ENCODE data around the gene DPCD. TPM values are rescaled to one million over a fixed set of nuclear protein-coding genes. Genes with fewer than 3 reads are reported as not detected.

The DPCD gene
- total RNA-seq, 1 donor from 2014 or later = 38.2 TPM

DNA sequence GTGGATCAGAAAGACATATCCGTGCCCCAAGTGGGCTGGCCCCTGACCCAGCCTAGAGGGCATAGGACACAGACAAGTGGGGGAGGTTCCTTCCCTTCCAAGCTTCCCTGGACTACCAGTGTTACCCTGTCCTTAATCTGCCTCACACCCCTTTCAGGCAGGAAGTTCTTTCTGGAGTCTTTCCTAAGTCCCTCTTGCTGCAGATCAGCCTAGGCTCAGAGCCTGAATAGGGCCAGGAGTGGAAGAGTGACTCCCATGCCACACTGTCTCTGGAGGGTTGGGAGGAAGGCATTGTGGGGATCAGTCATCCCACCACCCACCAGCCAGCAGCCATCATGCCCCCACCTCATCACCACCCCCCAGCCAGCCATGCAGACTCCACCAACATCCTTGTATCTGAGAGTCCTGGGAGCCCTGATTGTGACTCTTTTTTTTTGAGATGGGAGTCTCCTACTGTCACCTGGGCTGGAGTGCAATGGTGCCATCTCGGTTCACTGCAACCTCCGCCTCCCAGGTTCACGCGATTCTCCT lies 22.7 kb upstream of the DPCD start:
- FAIRE-seq (no peak), DNase-seq (ENCODE audit: low read depth) (no peak)
- peaks cover 23% of the 10 kb centered on the region for H3K27me3 ChIP-seq (ENCODE audit: control insufficient read depth, insufficient read depth, low read length)
- no peaks in the 10 kb centered on the region for H3K36me3 ChIP-seq (ENCODE audit: control insufficient read depth, insufficient read depth, low read length)
- TF ChIP-seq, protein P1, sequence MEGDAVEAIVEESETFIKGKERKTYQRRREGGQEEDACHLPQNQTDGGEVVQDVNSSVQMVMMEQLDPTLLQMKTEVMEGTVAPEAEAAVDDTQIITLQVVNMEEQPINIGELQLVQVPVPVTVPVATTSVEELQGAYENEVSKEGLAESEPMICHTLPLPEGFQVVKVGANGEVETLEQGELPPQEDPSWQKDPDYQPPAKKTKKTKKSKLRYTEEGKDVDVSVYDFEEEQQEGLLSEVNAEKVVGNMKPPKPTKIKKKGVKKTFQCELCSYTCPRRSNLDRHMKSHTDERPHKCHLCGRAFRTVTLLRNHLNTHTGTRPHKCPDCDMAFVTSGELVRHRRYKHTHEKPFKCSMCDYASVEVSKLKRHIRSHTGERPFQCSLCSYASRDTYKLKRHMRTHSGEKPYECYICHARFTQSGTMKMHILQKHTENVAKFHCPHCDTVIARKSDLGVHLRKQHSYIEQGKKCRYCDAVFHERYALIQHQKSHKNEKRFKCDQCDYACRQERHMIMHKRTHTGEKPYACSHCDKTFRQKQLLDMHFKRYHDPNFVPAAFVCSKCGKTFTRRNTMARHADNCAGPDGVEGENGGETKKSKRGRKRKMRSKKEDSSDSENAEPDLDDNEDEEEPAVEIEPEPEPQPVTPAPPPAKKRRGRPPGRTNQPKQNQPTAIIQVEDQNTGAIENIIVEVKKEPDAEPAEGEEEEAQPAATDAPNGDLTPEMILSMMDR (IDR thresholded peaks at IDR 0.05; ENCODE audit: insufficient read depth, low read length, severe bottlenecking) = no peak
- H3K4me3 ChIP-seq (ENCODE audit: low read depth, low read length) = no peak overlapping the region

- TF ChIP-seq, protein P1 (IDR thresholded peaks at IDR 0.05; ENCODE audit: insufficient read depth, low read length, severe bottlenecking) = no peak
- FAIRE-seq = no peak
- Histone ChIP-seq H3K27me3 (ENCODE audit: control insufficient read depth, insufficient read depth, low read length) (peaks cover 23% of the 10 kb centered on the region), H3K36me3 (ENCODE audit: control insufficient read depth, insufficient read depth, low read length) (no peaks in the 10 kb centered on the region), H3K4me3 (ENCODE audit: low read depth, low read length) (no peak overlapping the region)
- no peak for DNase-seq (ENCODE audit: low read depth)
Measured at GRCh38 chr10:101565936-101566332, 22.2 kb upstream of the DPCD start.

GRCh38 chr10:101566333-101567164 lies 21.6 kb upstream of the DPCD start:
- FAIRE-seq (peak; percentile 86), DNase-seq (ENCODE audit: low read depth) (no peak)
- TF ChIP-seq, protein P1 (IDR thresholded peaks at IDR 0.05; ENCODE audit: insufficient read depth, low read length, severe bottlenecking) = no peak
- H3K36me3 ChIP-seq (ENCODE audit: control insufficient read depth, insufficient read depth, low read length) = no peaks in the 10 kb centered on the region
- peaks cover 23% of the 10 kb centered on the region for H3K27me3 ChIP-seq (ENCODE audit: control insufficient read depth, insufficient read depth, low read length)
- H3K4me3 ChIP-seq (ENCODE audit: low read depth, low read length) = no peak overlapping the region

DNA sequence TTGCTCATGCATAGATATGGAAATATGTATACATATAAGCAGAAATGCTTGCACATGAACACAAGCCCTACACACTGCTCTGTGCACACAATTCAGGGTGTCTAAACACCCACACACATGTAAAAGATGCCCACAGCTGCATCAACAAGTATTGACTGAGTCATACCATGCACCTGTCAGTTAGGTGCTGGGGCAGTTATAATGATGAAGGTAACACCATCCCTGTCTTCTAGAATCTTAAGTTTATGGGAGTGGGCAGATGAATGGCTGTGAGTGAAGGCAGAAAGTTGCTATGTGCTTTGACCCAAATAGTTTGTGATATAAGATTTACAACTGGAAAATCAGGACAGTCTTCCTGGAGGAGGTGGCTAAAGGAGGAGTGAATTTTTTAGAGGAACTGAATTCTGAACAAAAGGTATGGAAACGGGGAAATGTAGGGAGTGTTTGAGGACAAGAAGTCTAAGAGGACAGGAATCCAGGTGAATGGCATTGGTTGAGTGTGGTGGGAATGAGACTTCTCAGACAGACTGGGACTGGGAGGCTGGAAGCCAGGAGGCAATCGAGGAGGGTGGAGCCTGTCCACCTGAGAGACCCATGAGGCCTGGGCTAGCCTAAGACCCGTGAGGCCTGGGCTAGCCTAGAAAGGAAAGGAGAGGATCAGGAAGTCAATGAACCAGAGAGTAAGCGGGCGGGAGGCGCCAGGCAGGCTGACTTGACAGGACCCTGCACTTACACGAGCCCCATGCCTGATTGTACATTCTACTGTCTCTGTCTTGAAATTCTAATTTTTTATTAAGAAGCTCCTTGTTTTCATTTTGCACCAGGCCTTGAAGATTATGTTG lies 20.7 kb upstream of the DPCD start:
- DNase-seq (ENCODE audit: low read depth) = peak; percentile 29
- Histone ChIP-seq H3K36me3 (ENCODE audit: control insufficient read depth, insufficient read depth, low read length) (no peaks in the 10 kb centered on the region), H3K27me3 (ENCODE audit: control insufficient read depth, insufficient read depth, low read length) (peaks cover 23% of the 10 kb centered on the region), H3K4me3 (ENCODE audit: low read depth, low read length) (no peak overlapping the region)
- TF ChIP-seq, protein P1 (IDR thresholded peaks at IDR 0.05; ENCODE audit: insufficient read depth, low read length, severe bottlenecking) = no peak
- FAIRE-seq = no peak

- TF ChIP-seq, protein P1 (IDR thresholded peaks at IDR 0.05; ENCODE audit: insufficient read depth, low read length, severe bottlenecking) = no peak
- DNase-seq (ENCODE audit: low read depth) (no peak), FAIRE-seq (peak; percentile 13)
- no peaks in the 10 kb centered on the region for H3K36me3 ChIP-seq (ENCODE audit: control insufficient read depth, insufficient read depth, low read length)
- H3K27me3 ChIP-seq (ENCODE audit: control insufficient read depth, insufficient read depth, low read length) = peaks cover 20% of the 10 kb centered on the region
- no peak overlapping the region for H3K4me3 ChIP-seq (ENCODE audit: low read depth, low read length)
Measured at GRCh38 chr10:101568054-101568745, 19.9 kb upstream of the DPCD start.
